ENCODE results near the gene KDELR3. TPM values are rescaled to one million over a fixed set of nuclear protein-coding genes. Genes with fewer than 3 reads are reported as not detected.

KDELR3 gene
- total RNA-seq, 2 donors from 2014 or later = 0.31 to 0.37 TPM

GRCh38 chr22:38429499-38430068 is 38.3 kb upstream of the KDELR3 start:
- no peak for DNase-seq
- no peaks in the 10 kb centered on the region for H3K4me1 Mint-ChIP-seq (ENCODE audit: low read depth)
- H3K9me3 Mint-ChIP-seq = no peaks in the 10 kb centered on the region
- no peaks in the 10 kb centered on the region for H3K36me3 Mint-ChIP-seq (ENCODE audit: insufficient read depth in 2 of 2)
- ATAC-seq (replicated peaks in 1 of 2) = no peak
- no peaks in the 10 kb centered on the region for H3K27me3 Mint-ChIP-seq (ENCODE audit: low read depth)
- H3K4me3 Mint-ChIP-seq = no peak overlapping the region
- H3K27ac Mint-ChIP-seq = no peak overlapping the region

GRCh38 chr22:38431266-38432010 is 36.5 kb upstream of the KDELR3 start:
- no peak for ATAC-seq (replicated peaks in 1 of 2)
- no peaks in the 10 kb centered on the region for H3K36me3 Mint-ChIP-seq (ENCODE audit: insufficient read depth in 2 of 2)
- no peaks in the 10 kb centered on the region for H3K4me1 Mint-ChIP-seq (ENCODE audit: low read depth)
- DNase-seq = no peak
- no peak overlapping the region for H3K4me3 Mint-ChIP-seq
- no peaks in the 10 kb centered on the region for H3K9me3 Mint-ChIP-seq
- no peaks in the 10 kb centered on the region for H3K27me3 Mint-ChIP-seq (ENCODE audit: low read depth)
- no peak overlapping the region for H3K27ac Mint-ChIP-seq

GRCh38 chr22:38432264-38432663 is 35.6 kb upstream of the KDELR3 start:
- H3K9me3 Mint-ChIP-seq = no peaks in the 10 kb centered on the region
- no peaks in the 10 kb centered on the region for H3K36me3 Mint-ChIP-seq (ENCODE audit: insufficient read depth in 2 of 2)
- no peak overlapping the region for H3K27ac Mint-ChIP-seq
- no peak for DNase-seq
- no peaks in the 10 kb centered on the region for H3K4me1 Mint-ChIP-seq (ENCODE audit: low read depth)
- no peaks in the 10 kb centered on the region for H3K27me3 Mint-ChIP-seq (ENCODE audit: low read depth)
- ATAC-seq (replicated peaks in 1 of 2) = no peak
- no peak overlapping the region for H3K4me3 Mint-ChIP-seq

- Mint-ChIP-seq H3K27ac (no peak overlapping the region), H3K4me1 (ENCODE audit: low read depth) (no peaks in the 10 kb centered on the region), H3K9me3 (no peaks in the 10 kb centered on the region), H3K27me3 (ENCODE audit: low read depth) (no peaks in the 10 kb centered on the region), H3K36me3 (ENCODE audit: insufficient read depth in 2 of 2) (no peaks in the 10 kb centered on the region), H3K4me3 (no peak overlapping the region)
- no peak for ATAC-seq (replicated peaks in 1 of 2)
- no peak for DNase-seq
These were observed 34.0 kb upstream of the KDELR3 start for GRCh38 chr22:38433871-38434270.

- H3K9me3 Mint-ChIP-seq = no peaks in the 10 kb centered on the region
- H3K27ac Mint-ChIP-seq = no peak overlapping the region
- no peaks in the 10 kb centered on the region for H3K36me3 Mint-ChIP-seq (ENCODE audit: insufficient read depth in 2 of 2)
- ATAC-seq (replicated peaks in 1 of 2) = no peak
- no peak for DNase-seq
- H3K4me3 Mint-ChIP-seq = no peak overlapping the region
- no peaks in the 10 kb centered on the region for H3K4me1 Mint-ChIP-seq (ENCODE audit: low read depth)
- no peaks in the 10 kb centered on the region for H3K27me3 Mint-ChIP-seq (ENCODE audit: low read depth)
These were observed 32.9 kb upstream of the KDELR3 start for GRCh38 chr22:38435010-38435409.

- Mint-ChIP-seq H3K9me3 (no peaks in the 10 kb centered on the region), H3K4me3 (no peak overlapping the region), H3K4me1 (ENCODE audit: low read depth) (no peaks in the 10 kb centered on the region), H3K27ac (no peak overlapping the region), H3K27me3 (ENCODE audit: low read depth) (peaks cover 6% of the 10 kb centered on the region), H3K36me3 (ENCODE audit: insufficient read depth in 2 of 2) (no peaks in the 10 kb centered on the region)
- DNase-seq (no peak), ATAC-seq (replicated peaks in 1 of 2) (no peak)
These were observed 31.9 kb upstream of the KDELR3 start for GRCh38 chr22:38435965-38436364.

GRCh38 chr22:38436629-38437395 is 31.1 kb upstream of the KDELR3 start:
- Mint-ChIP-seq H3K9me3 (no peaks in the 10 kb centered on the region), H3K27me3 (ENCODE audit: low read depth) (peaks cover 6% of the 10 kb centered on the region), H3K27ac (no peak overlapping the region), H3K36me3 (ENCODE audit: insufficient read depth in 2 of 2) (no peaks in the 10 kb centered on the region), H3K4me3 (no peak overlapping the region), H3K4me1 (ENCODE audit: low read depth) (no peaks in the 10 kb centered on the region)
- DNase-seq = no peak
- ATAC-seq (replicated peaks in 1 of 2) = no peak

- no peak overlapping the region for H3K27ac Mint-ChIP-seq
- no peaks in the 10 kb centered on the region for H3K36me3 Mint-ChIP-seq (ENCODE audit: insufficient read depth in 2 of 2)
- H3K27me3 Mint-ChIP-seq (ENCODE audit: low read depth) = peaks cover 6% of the 10 kb centered on the region
- no peaks in the 10 kb centered on the region for H3K9me3 Mint-ChIP-seq
- H3K4me3 Mint-ChIP-seq = no peak overlapping the region
- DNase-seq (no peak), ATAC-seq (replicated peaks in 1 of 2) (no peak)
- no peaks in the 10 kb centered on the region for H3K4me1 Mint-ChIP-seq (ENCODE audit: low read depth)
These were observed 30.5 kb upstream of the KDELR3 start for GRCh38 chr22:38437416-38437815.

- Mint-ChIP-seq H3K27me3 (ENCODE audit: low read depth) (peaks cover 6% of the 10 kb centered on the region), H3K9me3 (no peaks in the 10 kb centered on the region), H3K4me1 (ENCODE audit: low read depth) (no peaks in the 10 kb centered on the region), H3K4me3 (no peak overlapping the region), H3K36me3 (ENCODE audit: insufficient read depth in 2 of 2) (no peaks in the 10 kb centered on the region), H3K27ac (no peak overlapping the region)
- DNase-seq = no peak
- no peak for ATAC-seq (replicated peaks in 1 of 2)
These were observed 27.0 kb upstream of the KDELR3 start for GRCh38 chr22:38440747-38441350.

GRCh38 chr22:38441620-38442287 is 26.1 kb upstream of the KDELR3 start:
- no peaks in the 10 kb centered on the region for H3K4me1 Mint-ChIP-seq (ENCODE audit: low read depth)
- no peaks in the 10 kb centered on the region for H3K36me3 Mint-ChIP-seq (ENCODE audit: insufficient read depth in 2 of 2)
- H3K27me3 Mint-ChIP-seq (ENCODE audit: low read depth) = peaks cover 6% of the 10 kb centered on the region
- H3K4me3 Mint-ChIP-seq = no peak overlapping the region
- DNase-seq (no peak), ATAC-seq (replicated peaks in 1 of 2) (no peak)
- H3K27ac Mint-ChIP-seq = no peak overlapping the region
- no peaks in the 10 kb centered on the region for H3K9me3 Mint-ChIP-seq

GRCh38 chr22:38442967-38443627 is 24.8 kb upstream of the KDELR3 start:
- ATAC-seq (replicated peaks in 1 of 2) = no peak
- no peak for DNase-seq
- Mint-ChIP-seq H3K36me3 (ENCODE audit: insufficient read depth in 2 of 2) (no peaks in the 10 kb centered on the region), H3K27me3 (ENCODE audit: low read depth) (peaks cover 6% of the 10 kb centered on the region), H3K9me3 (no peaks in the 10 kb centered on the region), H3K4me3 (no peak overlapping the region), H3K4me1 (ENCODE audit: low read depth) (no peaks in the 10 kb centered on the region), H3K27ac (no peak overlapping the region)

GRCh38 chr22:38443628-38444521 is 24.0 kb upstream of the KDELR3 start:
- Mint-ChIP-seq H3K27me3 (ENCODE audit: low read depth) (peaks cover 6% of the 10 kb centered on the region), H3K9me3 (no peaks in the 10 kb centered on the region), H3K27ac (no peak overlapping the region), H3K4me1 (ENCODE audit: low read depth) (no peaks in the 10 kb centered on the region), H3K4me3 (no peak overlapping the region), H3K36me3 (ENCODE audit: insufficient read depth in 2 of 2) (no peaks in the 10 kb centered on the region)
- DNase-seq (no peak), ATAC-seq (replicated peaks in 1 of 2) (no peak)

Measured in activated T-cell treated with anti-CD3 and anti-CD28 coated beads, Interleukin-2, amount 50 U/mL, for 72 hours (primary cell).